Measurements from ENCODE around the gene RXRA. TPM values are rescaled to one million over a fixed set of nuclear protein-coding genes. Genes with fewer than 3 reads are reported as not detected.

RXRA gene
- polyA plus RNA-seq, 4 donors = 30.8 to 83.5 (median 41.5) TPM

DNA sequence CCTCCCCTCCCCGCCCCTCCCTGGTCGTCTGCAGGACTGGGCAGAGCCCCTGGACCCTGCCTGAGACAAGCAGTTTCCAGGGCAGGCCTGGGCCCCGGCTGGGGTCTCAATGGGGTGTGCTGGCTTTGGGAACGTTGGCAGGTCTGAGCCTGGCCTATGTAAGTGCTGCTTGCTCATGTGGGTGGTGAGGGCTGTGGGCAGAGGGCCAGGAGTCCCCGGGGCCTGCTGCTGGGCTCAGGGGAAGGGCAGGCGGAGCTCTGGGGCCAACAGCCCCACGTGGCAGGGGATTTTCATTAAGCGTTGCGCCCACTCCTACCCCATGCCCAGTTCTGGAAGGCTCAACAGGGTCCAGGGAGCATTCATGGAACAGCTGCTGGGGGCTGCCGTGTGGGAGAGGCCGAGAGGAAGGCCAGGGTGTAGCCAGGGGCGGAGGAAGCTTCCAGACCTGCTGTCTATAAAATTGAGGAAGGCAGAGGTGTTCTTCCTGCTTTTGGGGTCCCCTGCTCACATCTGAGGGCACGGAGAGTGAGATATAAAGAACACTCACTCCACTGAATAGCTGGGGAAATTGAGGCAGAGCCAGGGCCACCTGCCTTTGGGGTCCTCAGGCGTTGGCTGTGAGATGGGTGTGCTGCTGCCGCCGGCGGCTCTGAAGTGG lies 32.5 kb downstream of the RXRA start:
- H3K9me3 ChIP-seq (ENCODE audit: control insufficient read depth in 2 of 2, insufficient read depth in 1 of 2, low read depth in 1 of 2, low read length in 1 of 2) = no peaks in the 10 kb centered on the region
- 42 to 47% (median 42%) methylated on average over 17 of the region's 17 CpGs for WGBS, 3 donors
- H3K4me3 ChIP-seq (ENCODE audit: low read depth in 1 of 3, low read length in 3 of 3) = no peak overlapping the region
- H3K27ac ChIP-seq (ENCODE audit: low read depth in 1 of 3, low read length in 2 of 3) = peak overlapping the region in 2 of 3 donors; percentile 56 to 94
- peak in 1 of 2 donors; percentile 66 for DNase-seq
- no peak for FAIRE-seq
- H3K27me3 ChIP-seq (ENCODE audit: control insufficient read depth in 3 of 3, insufficient read depth in 3 of 3, low read length in 3 of 3) = no peaks in the 10 kb centered on the region
- peaks cover 21 to 80% (median 29%) of the 10 kb centered on the region in 3 donors for H3K4me1 ChIP-seq (ENCODE audit: control insufficient read depth in 3 of 3, insufficient read depth in 2 of 3, low read depth in 1 of 3, low read length in 2 of 3)
- H3K36me3 ChIP-seq (ENCODE audit: control insufficient read depth in 3 of 3, insufficient read depth in 2 of 3, low read depth in 1 of 3, low read length in 3 of 3) = peaks cover 0 to 65% (median 0%) of the 10 kb centered on the region in 3 donors

DNA sequence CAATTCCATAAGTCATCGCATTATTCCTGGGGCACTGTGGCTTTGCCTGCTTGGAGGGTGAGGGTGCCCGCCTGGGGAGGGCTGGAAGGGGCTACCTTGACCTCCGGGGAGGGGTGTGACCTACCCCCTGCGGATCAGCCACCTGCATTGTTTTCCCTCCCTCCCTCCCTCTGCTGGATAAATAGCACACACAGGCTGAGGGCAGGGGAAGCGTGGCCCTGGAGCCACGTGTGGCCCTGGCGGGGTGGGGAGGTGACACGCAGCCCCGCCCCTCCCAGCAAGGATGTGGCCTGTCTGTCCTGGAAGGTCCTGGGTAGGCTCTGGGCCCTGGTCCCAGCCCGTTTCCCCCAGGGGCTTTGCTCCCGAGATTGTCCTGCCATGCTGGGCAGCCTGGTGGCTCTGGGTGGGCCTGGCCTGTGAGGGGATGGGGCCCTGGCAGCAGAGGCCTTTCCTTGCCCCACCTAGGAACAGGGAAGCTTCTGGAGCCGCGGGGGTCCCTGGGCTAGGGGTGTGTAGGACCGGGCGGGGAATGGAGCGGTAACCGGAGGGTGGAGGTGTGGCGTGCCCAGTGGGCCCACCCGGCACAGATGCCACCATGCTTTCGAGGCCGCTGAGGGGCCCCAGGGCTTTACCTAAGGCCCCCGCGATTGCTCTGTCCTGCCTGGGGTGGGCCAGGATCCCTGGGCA lies 33.4 kb downstream of the RXRA start:
- H3K4me3 ChIP-seq (ENCODE audit: low read depth in 1 of 3, low read length in 3 of 3) = no peak overlapping the region
- no peaks in the 10 kb centered on the region for H3K9me3 ChIP-seq (ENCODE audit: control insufficient read depth in 2 of 2, insufficient read depth in 1 of 2, low read depth in 1 of 2, low read length in 1 of 2)
- H3K4me1 ChIP-seq (ENCODE audit: control insufficient read depth in 3 of 3, insufficient read depth in 2 of 3, low read depth in 1 of 3, low read length in 2 of 3) = peaks cover 25 to 80% (median 29%) of the 10 kb centered on the region in 3 donors
- FAIRE-seq = no peak
- WGBS, 3 donors = 76 to 83% (median 77%) methylated on average over 23 of the region's 23 CpGs
- H3K27ac ChIP-seq (ENCODE audit: low read depth in 1 of 3, low read length in 2 of 3) = peak overlapping the region in 1 of 3 donors; percentile 94
- no peak for DNase-seq
- peaks cover 0 to 65% (median 0%) of the 10 kb centered on the region in 3 donors for H3K36me3 ChIP-seq (ENCODE audit: control insufficient read depth in 3 of 3, insufficient read depth in 2 of 3, low read depth in 1 of 3, low read length in 3 of 3)
- no peaks in the 10 kb centered on the region for H3K27me3 ChIP-seq (ENCODE audit: control insufficient read depth in 3 of 3, insufficient read depth in 3 of 3, low read length in 3 of 3)

DNA sequence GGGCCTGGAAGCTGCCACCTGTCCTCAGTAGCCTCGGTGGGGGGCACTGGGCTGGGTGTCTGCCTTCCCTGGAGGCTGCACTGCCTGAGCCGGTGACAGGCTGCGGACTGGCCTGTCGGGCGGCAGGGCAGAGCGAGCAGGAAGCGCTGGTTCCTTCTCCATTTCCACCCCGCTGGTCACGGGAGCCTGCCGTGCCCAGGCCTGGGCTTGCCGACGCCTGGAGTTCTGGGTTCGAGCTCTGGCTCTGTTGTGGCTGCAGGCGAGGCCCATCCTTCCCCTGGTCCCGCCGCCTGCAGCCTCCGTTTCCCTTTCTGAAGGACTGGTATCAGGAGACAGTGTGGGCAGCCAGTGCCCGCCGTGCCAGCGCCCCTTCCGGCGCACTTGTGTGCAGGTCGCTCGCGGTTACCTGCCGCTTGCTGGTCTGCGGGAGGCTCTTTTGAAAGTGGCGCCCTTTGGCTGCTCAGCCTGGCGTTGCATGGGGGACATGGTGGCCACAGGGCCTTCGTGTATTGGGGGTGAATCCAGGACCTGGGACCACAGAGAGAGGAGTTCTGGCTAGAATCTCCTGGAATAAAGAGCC lies 34.0 kb downstream of the RXRA start:
- Histone ChIP-seq H3K9me3 (ENCODE audit: control insufficient read depth in 2 of 2, insufficient read depth in 1 of 2, low read depth in 1 of 2, low read length in 1 of 2) (no peaks in the 10 kb centered on the region), H3K27me3 (ENCODE audit: control insufficient read depth in 3 of 3, insufficient read depth in 3 of 3, low read length in 3 of 3) (no peaks in the 10 kb centered on the region), H3K4me3 (ENCODE audit: low read depth in 1 of 3, low read length in 3 of 3) (no peak overlapping the region), H3K4me1 (ENCODE audit: control insufficient read depth in 3 of 3, insufficient read depth in 2 of 3, low read depth in 1 of 3, low read length in 2 of 3) (peaks cover 28 to 80% (median 28%) of the 10 kb centered on the region in 3 donors), H3K27ac (ENCODE audit: low read depth in 1 of 3, low read length in 2 of 3) (peak overlapping the region in 1 of 3 donors; percentile 52), H3K36me3 (ENCODE audit: control insufficient read depth in 3 of 3, insufficient read depth in 2 of 3, low read depth in 1 of 3, low read length in 3 of 3) (peaks cover 0 to 64% (median 0%) of the 10 kb centered on the region in 3 donors)
- 82 to 91% (median 84%) methylated on average over 22 to 30 of the region's 30 CpGs for WGBS, 3 donors
- FAIRE-seq = no peak
- DNase-seq = no peak

- no peak for FAIRE-seq
Observed at GRCh38 chr9:134360897-134361296, 34.6 kb downstream of the RXRA start.

GRCh38 chr9:134361426-134361825 lies 35.2 kb downstream of the RXRA start:
- peak overlapping the region in 2 of 3 donors; percentile 43 to 93 for H3K27ac ChIP-seq (ENCODE audit: low read depth in 1 of 3, low read length in 2 of 3)
- H3K36me3 ChIP-seq (ENCODE audit: control insufficient read depth in 3 of 3, insufficient read depth in 2 of 3, low read depth in 1 of 3, low read length in 3 of 3) = peaks cover 0 to 55% (median 0%) of the 10 kb centered on the region in 3 donors
- WGBS, 3 donors = 31 to 67% (median 40%) methylated on average over 15 to 16 of the region's 16 CpGs
- peak in 1 of 2 donors; percentile 83 for DNase-seq
- H3K4me1 ChIP-seq (ENCODE audit: control insufficient read depth in 3 of 3, insufficient read depth in 2 of 3, low read depth in 1 of 3, low read length in 2 of 3) = peaks cover 23 to 80% (median 34%) of the 10 kb centered on the region in 3 donors
- no peaks in the 10 kb centered on the region for H3K9me3 ChIP-seq (ENCODE audit: control insufficient read depth in 2 of 2, insufficient read depth in 1 of 2, low read depth in 1 of 2, low read length in 1 of 2)
- no peak for FAIRE-seq
- no peak overlapping the region for H3K4me3 ChIP-seq (ENCODE audit: low read depth in 1 of 3, low read length in 3 of 3)
- no peaks in the 10 kb centered on the region for H3K27me3 ChIP-seq (ENCODE audit: control insufficient read depth in 3 of 3, insufficient read depth in 3 of 3, low read length in 3 of 3)

More at GRCh38 chr9:134360897-134361296, 34.6 kb downstream of the RXRA start:
- 41 to 61% (median 41%) methylated on average over 14 of the region's 14 CpGs for WGBS, 3 donors
- Histone ChIP-seq H3K9me3 (ENCODE audit: control insufficient read depth in 2 of 2, insufficient read depth in 1 of 2, low read depth in 1 of 2, low read length in 1 of 2) (no peaks in the 10 kb centered on the region), H3K27ac (ENCODE audit: low read depth in 1 of 3, low read length in 2 of 3) (peak overlapping the region in 2 of 3 donors; percentile 43 to 93), H3K4me1 (ENCODE audit: control insufficient read depth in 3 of 3, insufficient read depth in 2 of 3, low read depth in 1 of 3, low read length in 2 of 3) (peaks cover 27 to 80% (median 32%) of the 10 kb centered on the region in 3 donors), H3K4me3 (ENCODE audit: low read depth in 1 of 3, low read length in 3 of 3) (no peak overlapping the region), H3K36me3 (ENCODE audit: control insufficient read depth in 3 of 3, insufficient read depth in 2 of 3, low read depth in 1 of 3, low read length in 3 of 3) (peaks cover 0 to 59% (median 0%) of the 10 kb centered on the region in 3 donors), H3K27me3 (ENCODE audit: control insufficient read depth in 3 of 3, insufficient read depth in 3 of 3, low read length in 3 of 3) (no peaks in the 10 kb centered on the region)
- peak in 1 of 2 donors; percentile 89 for DNase-seq

DNA sequence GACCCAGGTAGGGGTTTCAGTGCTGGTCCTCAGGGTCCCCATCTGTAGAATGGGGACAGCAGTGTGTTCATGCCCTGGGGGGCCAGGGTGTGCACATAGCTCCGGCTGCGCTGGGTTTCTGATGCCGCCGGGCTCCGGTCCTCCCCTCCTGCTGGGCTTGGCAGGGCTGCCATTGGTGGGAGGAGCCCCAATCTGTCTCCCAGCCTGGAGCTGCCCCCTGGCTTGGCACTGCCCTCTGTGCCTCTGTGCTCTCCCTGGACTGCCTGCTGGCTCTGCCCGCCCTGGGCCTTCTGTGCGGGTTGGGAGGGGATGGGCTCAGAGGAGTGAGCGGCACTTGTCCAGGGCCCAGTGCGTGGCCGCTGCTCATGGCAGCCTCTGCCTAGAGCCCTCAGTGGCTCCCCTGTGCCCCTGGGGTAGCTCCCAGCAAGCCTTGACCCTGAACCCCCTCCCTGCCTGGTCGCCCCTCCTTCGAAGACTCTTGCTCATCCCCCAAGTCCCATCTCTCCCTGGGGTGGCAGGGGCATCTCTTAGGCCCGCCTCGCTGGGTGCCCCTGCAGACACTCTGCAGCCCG lies 35.7 kb downstream of the RXRA start:
- peaks cover 21 to 80% (median 34%) of the 10 kb centered on the region in 3 donors for H3K4me1 ChIP-seq (ENCODE audit: control insufficient read depth in 3 of 3, insufficient read depth in 2 of 3, low read depth in 1 of 3, low read length in 2 of 3)
- peak overlapping the region in 1 of 3 donors; percentile 93 for H3K27ac ChIP-seq (ENCODE audit: low read depth in 1 of 3, low read length in 2 of 3)
- no peaks in the 10 kb centered on the region for H3K9me3 ChIP-seq (ENCODE audit: control insufficient read depth in 2 of 2, insufficient read depth in 1 of 2, low read depth in 1 of 2, low read length in 1 of 2)
- H3K36me3 ChIP-seq (ENCODE audit: control insufficient read depth in 3 of 3, insufficient read depth in 2 of 3, low read depth in 1 of 3, low read length in 3 of 3) = peaks cover 0 to 55% (median 0%) of the 10 kb centered on the region in 3 donors
- FAIRE-seq = no peak
- H3K27me3 ChIP-seq (ENCODE audit: control insufficient read depth in 3 of 3, insufficient read depth in 3 of 3, low read length in 3 of 3) = no peaks in the 10 kb centered on the region
- 88 to 94% (median 91%) methylated on average over 13 to 15 of the region's 15 CpGs for WGBS, 3 donors
- H3K4me3 ChIP-seq (ENCODE audit: low read depth in 1 of 3, low read length in 3 of 3) = no peak overlapping the region
- no peak for DNase-seq

- Histone ChIP-seq H3K27me3 (ENCODE audit: control insufficient read depth in 3 of 3, insufficient read depth in 3 of 3, low read length in 3 of 3) (no peaks in the 10 kb centered on the region), H3K27ac (ENCODE audit: low read depth in 1 of 3, low read length in 2 of 3) (peak overlapping the region in 2 of 3 donors; percentile 5 to 99), H3K4me1 (ENCODE audit: control insufficient read depth in 3 of 3, insufficient read depth in 2 of 3, low read depth in 1 of 3, low read length in 2 of 3) (peaks cover 18 to 80% (median 26%) of the 10 kb centered on the region in 3 donors), H3K4me3 (ENCODE audit: low read depth in 1 of 3, low read length in 3 of 3) (no peak overlapping the region), H3K9me3 (ENCODE audit: control insufficient read depth in 2 of 2, insufficient read depth in 1 of 2, low read depth in 1 of 2, low read length in 1 of 2) (no peaks in the 10 kb centered on the region), H3K36me3 (ENCODE audit: control insufficient read depth in 3 of 3, insufficient read depth in 2 of 3, low read depth in 1 of 3, low read length in 3 of 3) (peaks cover 0 to 63% (median 0%) of the 10 kb centered on the region in 3 donors)
- DNase-seq (no peak), FAIRE-seq (no peak)
- 40 to 69% (median 52%) methylated on average over 15 to 16 of the region's 16 CpGs for WGBS, 3 donors
Observed at GRCh38 chr9:134363450-134363849, 37.2 kb downstream of the RXRA start.

All from small intestine (tissue), 7 donors.